HepG2 (cell line): ENCODE measurements around the gene CPSF7. TPM values are rescaled to one million over a fixed set of nuclear protein-coding genes. Genes with fewer than 3 reads are reported as not detected.

Experiments
- ARNTL ChIP-seq: sonication (generic); formaldehyde crosslinking; IDR thresholded peaks from 2 replicates; pipeline ENCODE4 v1.4.0; 2020; ENCODE audit warnings: mild to moderate bottlenecking, missing genetic modification reagents
- DNMT3B ChIP-seq: conservative IDR thresholded peaks from 2 replicates; pipeline ENCODE4 v1.6.1; 2016; ENCODE audit warnings: missing biosample characterization, control low read depth
- ELF1 ChIP-seq: sonication (generic); formaldehyde crosslinking; IDR thresholded peaks from 2 replicates; pipeline ENCODE4 v1.4.0; 2020; ENCODE audit warnings: missing genetic modification reagents
- FLYWCH1 ChIP-seq: sonication (generic); formaldehyde crosslinking; IDR thresholded peaks from 2 replicates; pipeline ENCODE4 v1.8.1; 2023; ENCODE audit warnings: mild to moderate bottlenecking, missing genetic modification reagents
- FOXK1 ChIP-seq: sonication (generic); formaldehyde crosslinking; IDR thresholded peaks from 2 replicates; pipeline ENCODE4 v1.4.0; 2020; ENCODE audit warnings: low read depth, missing genetic modification reagents, borderline replicate concordance
- JUND ChIP-seq: sonication (generic); formaldehyde crosslinking; IDR thresholded peaks from 2 replicates; pipeline ENCODE4 v1.8.0; 2022; ENCODE audit warnings: mild to moderate bottlenecking, missing genetic modification reagents
- TCF12 ChIP-seq, 2 experiments: fragments of 450-650 bp in 1 of 2; sonication (generic) in 1 of 2; formaldehyde crosslinking in 1 of 2; IDR thresholded peaks; 2 replicates each; pipeline versions ENCODE4 v1.6.1 to v1.8.0; 2017 to 2022; ENCODE audit warnings: antibody characterized with exemption in 1 of 2, mild to moderate bottlenecking in 1 of 2, missing genetic modification reagents in 1 of 2, moderate library complexity in 1 of 2
- THYN1 ChIP-seq: sonication (generic); formaldehyde crosslinking; IDR thresholded peaks from 2 replicates; pipeline ENCODE4 v1.8.1; 2023; ENCODE audit warnings: low read depth, mild to moderate bottlenecking, moderate library complexity, missing genetic modification reagents, borderline replicate concordance
- ZFP36 ChIP-seq: fragments of 150-350 bp; IDR thresholded peaks from 2 replicates; pipeline ENCODE4 v1.6.1; 2018; ENCODE audit warnings: borderline replicate concordance, low read length, low read depth; ENCODE audit not compliant: partially characterized antibody
- ZNF256 ChIP-seq: sonication (generic); formaldehyde crosslinking; conservative IDR thresholded peaks from 2 replicates; pipeline ENCODE4 v1.4.0; 2020; ENCODE audit warnings: missing genetic modification reagents
- ZNF335 ChIP-seq: sonication (generic); formaldehyde crosslinking; IDR thresholded peaks from 2 replicates; pipeline ENCODE4 v1.4.0; 2020; ENCODE audit warnings: missing genetic modification reagents
- ZNF724P ChIP-seq: sonication (generic); formaldehyde crosslinking; IDR thresholded peaks from 2 replicates; pipeline ENCODE4 v1.8.0; 2022; ENCODE audit warnings: missing genetic modification reagents, borderline replicate concordance
- ZNF776 ChIP-seq: sonication (generic); formaldehyde crosslinking; IDR thresholded peaks from 2 replicates; pipeline ENCODE4 v1.4.0; 2020; ENCODE audit warnings: mild to moderate bottlenecking, missing genetic modification reagents
- ZNF841 ChIP-seq: sonication (generic); formaldehyde crosslinking; IDR thresholded peaks from 2 replicates; pipeline ENCODE4 v1.8.1; 2023; ENCODE audit warnings: missing genetic modification reagents, borderline replicate concordance
- polyA plus RNA-seq, 8 experiments: library from polyadenylated mRNA; depleted of rRNA in 3 of 8; stranded (reverse) in 7 of 8; unstranded in 1 of 8; fragments of >200 nt; fragmentation: Illumina TruSeq in 4 of 8; extraction: Trizol in 4 of 8; gene quantifications; 2 replicates each; pipeline versions ENCODE4 v1.2.1 to v1.2.3, GENCODE V29; 2011 to 2016; ENCODE audit warnings: low read depth in 4 of 8, missing spikeins in 1 of 8, mixed read lengths in 1 of 8; ENCODE audit not compliant: insufficient read depth in 1 of 8
- total RNA-seq, 5 experiments: library from RNA; depleted of rRNA; stranded (reverse); fragments of >200 nt; fragmentation: Illumina TruSeq; extraction: Trizol; gene quantifications; 2 replicates each; pipeline ENCODE4 v1.2.3, GENCODE V29; 2016; ENCODE audit warnings: low read depth in 1 of 5
- TF ChIP-seq, protein P1 (sequence below): sonication (generic); formaldehyde crosslinking; IDR thresholded peaks from 2 replicates; pipeline ENCODE4 v1.4.0; 2020; ENCODE audit warnings: missing genetic modification reagents
- TF ChIP-seq, protein P2 (sequence below): IDR thresholded peaks from 2 replicates; pipeline ENCODE4 v1.6.1; 2016; ENCODE audit warnings: missing compliant biosample characterization, missing genetic modification reagents, borderline replicate concordance
- TF ChIP-seq, protein P3 (sequence below): sonication (generic); formaldehyde crosslinking; IDR thresholded peaks from 2 replicates; pipeline ENCODE4 v1.4.0; 2020; ENCODE audit warnings: missing genetic modification reagents, mild to moderate bottlenecking, borderline replicate concordance
- TF ChIP-seq, protein P4 (sequence below): sonication (generic); formaldehyde crosslinking; IDR thresholded peaks from 2 replicates; pipeline ENCODE4 v1.4.0; 2020; ENCODE audit warnings: missing genetic modification reagents

The CPSF7 gene
- total and polyA plus RNA-seq, 2 of the 13 experiments (the other 11 are each of a cell fraction or from before 2014, with no cell fraction given): 34.1 to 36.8 TPM

DNA sequence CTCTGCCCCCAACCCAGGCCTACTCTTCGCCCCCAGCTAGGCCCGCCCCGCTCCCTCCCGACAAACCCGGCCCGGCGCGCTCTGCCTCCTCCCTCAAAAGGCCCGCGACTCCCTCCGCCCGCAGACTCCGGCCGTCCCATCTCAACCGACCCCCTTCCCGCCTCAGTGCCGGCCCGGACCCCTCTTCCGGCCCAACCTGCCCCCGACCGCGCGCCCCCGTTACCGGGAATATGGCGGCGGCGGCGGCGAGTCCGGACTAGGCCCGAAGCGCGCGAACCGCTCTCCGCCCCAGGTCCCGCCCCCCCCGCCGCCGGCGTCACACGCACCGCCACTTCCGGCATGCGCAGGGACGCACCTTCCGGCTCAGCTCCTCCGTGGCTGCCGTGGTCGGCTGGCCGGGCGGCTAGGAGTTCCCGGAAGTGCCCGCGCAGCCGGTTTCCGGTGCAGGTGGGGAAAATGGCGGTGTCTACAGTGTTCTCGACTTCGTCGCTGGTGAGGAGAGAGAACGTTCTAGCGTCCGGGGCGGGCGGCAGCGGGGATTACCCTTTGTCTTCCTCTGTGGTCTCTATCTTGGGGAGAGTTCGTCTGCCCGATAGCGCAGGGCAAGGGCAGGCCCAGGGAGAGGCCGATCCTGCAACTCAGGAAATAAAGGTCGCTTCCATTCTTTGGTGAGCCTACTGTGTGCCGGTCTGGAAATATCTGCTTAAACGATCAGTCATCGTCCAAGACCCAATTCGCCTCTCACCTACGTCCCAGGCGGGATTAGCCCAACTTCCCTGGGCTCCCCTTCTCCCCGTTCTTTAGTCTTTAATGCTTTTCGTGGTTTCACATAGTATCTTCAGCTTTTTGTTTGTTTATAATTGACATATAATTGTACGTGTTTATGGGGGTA lies at the start of gene CPSF7, which contains the start of gene SDHAF2 (continued):
- TF ChIP-seq, protein P1, sequence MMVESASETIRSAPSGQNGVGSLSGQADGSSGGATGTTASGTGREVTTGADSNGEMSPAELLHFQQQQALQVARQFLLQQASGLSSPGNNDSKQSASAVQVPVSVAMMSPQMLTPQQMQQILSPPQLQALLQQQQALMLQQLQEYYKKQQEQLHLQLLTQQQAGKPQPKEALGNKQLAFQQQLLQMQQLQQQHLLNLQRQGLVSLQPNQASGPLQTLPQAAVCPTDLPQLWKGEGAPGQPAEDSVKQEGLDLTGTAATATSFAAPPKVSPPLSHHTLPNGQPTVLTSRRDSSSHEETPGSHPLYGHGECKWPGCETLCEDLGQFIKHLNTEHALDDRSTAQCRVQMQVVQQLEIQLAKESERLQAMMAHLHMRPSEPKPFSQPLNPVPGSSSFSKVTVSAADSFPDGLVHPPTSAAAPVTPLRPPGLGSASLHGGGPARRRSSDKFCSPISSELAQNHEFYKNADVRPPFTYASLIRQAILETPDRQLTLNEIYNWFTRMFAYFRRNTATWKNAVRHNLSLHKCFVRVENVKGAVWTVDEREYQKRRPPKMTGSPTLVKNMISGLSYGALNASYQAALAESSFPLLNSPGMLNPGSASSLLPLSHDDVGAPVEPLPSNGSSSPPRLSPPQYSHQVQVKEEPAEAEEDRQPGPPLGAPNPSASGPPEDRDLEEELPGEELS (CRISPR knock-in tag): peak; percentile 36
- no peak for TF ChIP-seq ZNF256
- no peak for TF ChIP-seq DNMT3B (CRISPR knock-in tag)
- TF ChIP-seq, protein P2, sequence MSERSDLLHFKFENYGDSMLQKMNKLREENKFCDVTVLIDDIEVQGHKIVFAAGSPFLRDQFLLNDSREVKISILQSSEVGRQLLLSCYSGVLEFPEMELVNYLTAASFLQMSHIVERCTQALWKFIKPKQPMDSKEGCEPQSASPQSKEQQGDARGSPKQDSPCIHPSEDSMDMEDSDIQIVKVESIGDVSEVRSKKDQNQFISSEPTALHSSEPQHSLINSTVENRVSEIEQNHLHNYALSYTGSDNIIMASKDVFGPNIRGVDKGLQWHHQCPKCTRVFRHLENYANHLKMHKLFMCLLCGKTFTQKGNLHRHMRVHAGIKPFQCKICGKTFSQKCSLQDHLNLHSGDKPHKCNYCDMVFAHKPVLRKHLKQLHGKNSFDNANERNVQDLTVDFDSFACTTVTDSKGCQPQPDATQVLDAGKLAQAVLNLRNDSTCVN (CRISPR knock-in tag): peak; percentile 52; the same call in 1 of the 2 replicates
- peak; percentile 74; the same call in 1 of the 2 replicates for TF ChIP-seq FOXK1 (CRISPR knock-in tag)
- peak; percentile 94 for TF ChIP-seq ELF1
- TF ChIP-seq, protein P3, sequence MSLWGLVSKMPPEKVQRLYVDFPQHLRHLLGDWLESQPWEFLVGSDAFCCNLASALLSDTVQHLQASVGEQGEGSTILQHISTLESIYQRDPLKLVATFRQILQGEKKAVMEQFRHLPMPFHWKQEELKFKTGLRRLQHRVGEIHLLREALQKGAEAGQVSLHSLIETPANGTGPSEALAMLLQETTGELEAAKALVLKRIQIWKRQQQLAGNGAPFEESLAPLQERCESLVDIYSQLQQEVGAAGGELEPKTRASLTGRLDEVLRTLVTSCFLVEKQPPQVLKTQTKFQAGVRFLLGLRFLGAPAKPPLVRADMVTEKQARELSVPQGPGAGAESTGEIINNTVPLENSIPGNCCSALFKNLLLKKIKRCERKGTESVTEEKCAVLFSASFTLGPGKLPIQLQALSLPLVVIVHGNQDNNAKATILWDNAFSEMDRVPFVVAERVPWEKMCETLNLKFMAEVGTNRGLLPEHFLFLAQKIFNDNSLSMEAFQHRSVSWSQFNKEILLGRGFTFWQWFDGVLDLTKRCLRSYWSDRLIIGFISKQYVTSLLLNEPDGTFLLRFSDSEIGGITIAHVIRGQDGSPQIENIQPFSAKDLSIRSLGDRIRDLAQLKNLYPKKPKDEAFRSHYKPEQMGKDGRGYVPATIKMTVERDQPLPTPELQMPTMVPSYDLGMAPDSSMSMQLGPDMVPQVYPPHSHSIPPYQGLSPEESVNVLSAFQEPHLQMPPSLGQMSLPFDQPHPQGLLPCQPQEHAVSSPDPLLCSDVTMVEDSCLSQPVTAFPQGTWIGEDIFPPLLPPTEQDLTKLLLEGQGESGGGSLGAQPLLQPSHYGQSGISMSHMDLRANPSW: peak; percentile 50; the same call in 1 of the 2 replicates
- TF ChIP-seq JUND (CRISPR knock-in tag): no peak
- TF ChIP-seq ZNF841 (CRISPR knock-in tag): no peak
- peak; percentile 48 for TF ChIP-seq ARNTL (CRISPR knock-in tag)
- TF ChIP-seq ZNF724P (CRISPR knock-in tag): peak; percentile 85; the same call in 1 of the 2 replicates
- no peak for TF ChIP-seq ZFP36
- 0 out of 2 replicates have a peak, but pooled peaks have one; percentile 31 for TF ChIP-seq THYN1 (CRISPR knock-in tag)
- TF ChIP-seq, protein P4, sequence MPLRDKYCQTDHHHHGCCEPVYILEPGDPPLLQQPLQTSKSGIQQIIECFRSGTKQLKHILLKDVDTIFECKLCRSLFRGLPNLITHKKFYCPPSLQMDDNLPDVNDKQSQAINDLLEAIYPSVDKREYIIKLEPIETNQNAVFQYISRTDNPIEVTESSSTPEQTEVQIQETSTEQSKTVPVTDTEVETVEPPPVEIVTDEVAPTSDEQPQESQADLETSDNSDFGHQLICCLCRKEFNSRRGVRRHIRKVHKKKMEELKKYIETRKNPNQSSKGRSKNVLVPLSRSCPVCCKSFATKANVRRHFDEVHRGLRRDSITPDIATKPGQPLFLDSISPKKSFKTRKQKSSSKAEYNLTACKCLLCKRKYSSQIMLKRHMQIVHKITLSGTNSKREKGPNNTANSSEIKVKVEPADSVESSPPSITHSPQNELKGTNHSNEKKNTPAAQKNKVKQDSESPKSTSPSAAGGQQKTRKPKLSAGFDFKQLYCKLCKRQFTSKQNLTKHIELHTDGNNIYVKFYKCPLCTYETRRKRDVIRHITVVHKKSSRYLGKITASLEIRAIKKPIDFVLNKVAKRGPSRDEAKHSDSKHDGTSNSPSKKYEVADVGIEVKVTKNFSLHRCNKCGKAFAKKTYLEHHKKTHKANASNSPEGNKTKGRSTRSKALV (CRISPR knock-in tag): peak; percentile 57; the same call in 1 of the 2 replicates
- no peak for TF ChIP-seq FLYWCH1 (CRISPR knock-in tag)
- 0 out of 2 replicates have a peak, but pooled peaks have one; percentile 2 for TF ChIP-seq ZNF335 (CRISPR knock-in tag)
- no peak for TF ChIP-seq TCF12 (IDR thresholded peaks at IDR 0.05)
- peak; percentile 81; the same call in 1 of the 2 replicates for TF ChIP-seq TCF12 (CRISPR knock-in tag; IDR thresholded peaks at IDR 0.05)
- peak; percentile 26; the same call in 1 of the 2 replicates for TF ChIP-seq ZNF776 (CRISPR knock-in tag)
